ENCODE results near the gene MUC5AC. TPM values are rescaled to one million over a fixed set of nuclear protein-coding genes. Genes with fewer than 3 reads are reported as not detected.

MUC5AC gene
- total RNA-seq, 1 donor from 2014 or later = not detected

DNA sequence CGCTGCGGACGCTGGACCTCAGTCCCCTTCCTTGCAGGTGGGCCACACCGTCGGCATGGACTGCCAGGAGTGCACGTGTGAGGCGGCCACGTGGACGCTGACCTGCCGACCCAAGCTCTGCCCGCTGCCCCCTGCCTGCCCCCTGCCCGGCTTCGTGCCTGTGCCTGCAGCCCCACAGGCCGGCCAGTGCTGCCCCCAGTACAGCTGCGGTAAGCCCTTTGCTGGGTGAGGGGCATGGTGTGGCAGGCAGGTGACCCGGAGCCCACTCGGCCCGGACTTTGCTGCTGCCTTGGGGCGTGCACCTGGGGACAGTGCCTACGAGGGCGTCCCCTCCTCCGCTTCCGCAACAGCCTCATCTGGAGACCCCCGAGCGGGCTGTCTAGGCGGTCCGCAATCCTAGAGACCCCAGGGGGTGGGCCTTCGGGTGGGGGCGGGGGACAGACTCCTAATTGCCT, 39.7 kb downstream of the MUC5AC start:
- DNase-seq (ENCODE audit: low read depth) = no peak

GRCh38 chr11:1197886-1198560, 40.3 kb downstream of the MUC5AC start:
- TF ChIP-seq, protein P1, sequence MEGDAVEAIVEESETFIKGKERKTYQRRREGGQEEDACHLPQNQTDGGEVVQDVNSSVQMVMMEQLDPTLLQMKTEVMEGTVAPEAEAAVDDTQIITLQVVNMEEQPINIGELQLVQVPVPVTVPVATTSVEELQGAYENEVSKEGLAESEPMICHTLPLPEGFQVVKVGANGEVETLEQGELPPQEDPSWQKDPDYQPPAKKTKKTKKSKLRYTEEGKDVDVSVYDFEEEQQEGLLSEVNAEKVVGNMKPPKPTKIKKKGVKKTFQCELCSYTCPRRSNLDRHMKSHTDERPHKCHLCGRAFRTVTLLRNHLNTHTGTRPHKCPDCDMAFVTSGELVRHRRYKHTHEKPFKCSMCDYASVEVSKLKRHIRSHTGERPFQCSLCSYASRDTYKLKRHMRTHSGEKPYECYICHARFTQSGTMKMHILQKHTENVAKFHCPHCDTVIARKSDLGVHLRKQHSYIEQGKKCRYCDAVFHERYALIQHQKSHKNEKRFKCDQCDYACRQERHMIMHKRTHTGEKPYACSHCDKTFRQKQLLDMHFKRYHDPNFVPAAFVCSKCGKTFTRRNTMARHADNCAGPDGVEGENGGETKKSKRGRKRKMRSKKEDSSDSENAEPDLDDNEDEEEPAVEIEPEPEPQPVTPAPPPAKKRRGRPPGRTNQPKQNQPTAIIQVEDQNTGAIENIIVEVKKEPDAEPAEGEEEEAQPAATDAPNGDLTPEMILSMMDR (conservative IDR thresholded peaks at IDR 0.05; ENCODE audit: low read depth, low read length) = no peak

More for the DNA sequence above, 39.7 kb downstream of the MUC5AC start:
- TF ChIP-seq, protein P1 (conservative IDR thresholded peaks at IDR 0.05; ENCODE audit: low read depth, low read length) = no peak
- no peak overlapping the region for H3K4me3 ChIP-seq (ENCODE audit: low read depth, low read length)

GRCh38 chr11:1198561-1199240, 40.9 kb downstream of the MUC5AC start:
- TF ChIP-seq, protein P1 (conservative IDR thresholded peaks at IDR 0.05; ENCODE audit: low read depth, low read length) = no peak
- H3K4me3 ChIP-seq (ENCODE audit: low read depth, low read length) = no peak overlapping the region
- DNase-seq (ENCODE audit: low read depth) = no peak

More at GRCh38 chr11:1197886-1198560, 40.3 kb downstream of the MUC5AC start:
- H3K4me3 ChIP-seq (ENCODE audit: low read depth, low read length) = no peak overlapping the region
- DNase-seq (ENCODE audit: low read depth) = no peak

GRCh38 chr11:1199241-1199750, 41.5 kb downstream of the MUC5AC start:
- DNase-seq (ENCODE audit: low read depth) = no peak
- TF ChIP-seq, protein P1 (conservative IDR thresholded peaks at IDR 0.05; ENCODE audit: low read depth, low read length) = no peak
- no peak overlapping the region for H3K4me3 ChIP-seq (ENCODE audit: low read depth, low read length)

DNA sequence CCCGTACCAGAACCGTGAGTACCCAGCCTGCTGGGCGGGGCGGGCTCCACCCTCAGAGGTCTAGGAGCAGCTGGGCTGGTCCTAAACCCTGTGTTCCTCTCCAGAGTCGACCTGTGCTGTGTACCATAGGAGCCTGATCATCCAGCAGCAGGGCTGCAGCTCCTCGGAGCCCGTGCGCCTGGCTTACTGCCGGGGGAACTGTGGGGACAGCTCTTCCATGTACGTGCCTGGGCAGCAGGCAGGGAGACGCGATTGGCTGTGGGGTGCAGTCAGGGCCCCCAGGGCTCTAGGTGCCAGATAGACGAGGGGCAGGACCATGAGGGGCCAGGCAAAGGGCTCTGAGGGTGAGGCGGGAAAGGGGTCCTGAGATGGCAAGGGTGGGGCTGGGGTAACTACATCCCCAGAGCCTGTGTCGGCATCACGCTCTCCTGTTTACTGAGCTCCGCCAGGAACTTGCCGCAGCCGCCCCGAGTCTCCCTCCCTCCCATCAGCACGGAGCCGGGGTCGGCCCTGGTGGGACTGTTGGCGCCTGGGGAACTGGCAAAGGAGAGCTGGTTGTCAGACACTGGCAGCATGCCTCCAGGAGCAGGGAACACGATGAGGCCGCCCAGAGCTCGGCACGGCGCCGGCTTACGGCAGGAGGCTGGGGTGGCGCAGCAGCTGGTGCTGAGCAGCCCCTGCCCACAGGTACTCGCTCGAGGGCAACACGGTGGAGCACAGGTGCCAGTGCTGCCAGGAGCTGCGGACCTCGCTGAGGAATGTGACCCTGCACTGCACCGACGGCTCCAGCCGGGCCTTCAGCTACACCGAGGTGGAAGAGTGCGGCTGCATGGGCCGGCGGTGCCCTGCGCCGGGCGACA, 42.2 kb downstream of the MUC5AC start:
- no peak overlapping the region for H3K4me3 ChIP-seq (ENCODE audit: low read depth, low read length)
- no peak for DNase-seq (ENCODE audit: low read depth)
- TF ChIP-seq, protein P1 (conservative IDR thresholded peaks at IDR 0.05; ENCODE audit: low read depth, low read length) = no peak

DNA sequence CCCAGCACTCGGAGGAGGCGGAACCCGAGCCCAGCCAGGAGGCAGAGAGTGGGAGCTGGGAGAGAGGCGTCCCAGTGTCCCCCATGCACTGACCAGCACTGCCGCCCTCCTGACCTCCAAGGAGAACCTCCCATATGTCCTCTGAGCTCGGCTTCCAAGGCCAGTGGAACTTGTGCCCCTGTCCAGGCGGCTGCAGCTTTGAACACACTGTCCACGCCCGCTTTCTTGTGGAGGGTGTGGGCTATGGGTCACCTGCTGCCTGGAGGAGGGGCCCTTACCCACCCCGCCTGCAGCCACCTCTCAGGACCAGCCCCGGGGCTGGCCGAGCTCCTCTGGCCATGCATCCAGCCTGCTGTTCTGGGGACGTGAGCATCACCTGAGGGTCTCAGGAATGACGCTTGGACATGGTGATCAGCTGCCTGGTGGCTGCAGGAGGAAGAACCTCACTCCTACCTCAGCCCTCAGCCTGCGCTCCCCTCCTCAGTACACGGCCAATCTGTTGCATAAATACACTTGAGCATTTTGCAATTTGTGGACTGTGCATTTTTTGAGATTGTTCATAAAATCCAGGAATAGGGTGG, 42.9 kb downstream of the MUC5AC start:
- TF ChIP-seq, protein P1 (conservative IDR thresholded peaks at IDR 0.05; ENCODE audit: low read depth, low read length) = no peak
- H3K4me3 ChIP-seq (ENCODE audit: low read depth, low read length) = no peak overlapping the region
- DNase-seq (ENCODE audit: low read depth) = no peak
